ENCODE data around the gene SPTSSA.

The SPTSSA gene

GRCh38 chr14:34424488-34424887, 37.6 kb downstream of the SPTSSA start:
- H3K4me3 ChIP-seq (ENCODE audit: low read depth, low read length) = no peak overlapping the region

GRCh38 chr14:34423445-34423844, 38.6 kb downstream of the SPTSSA start:
- no peak overlapping the region for H3K4me3 ChIP-seq (ENCODE audit: low read depth, low read length)
- no peak for TF ChIP-seq CTCF (IDR thresholded peaks at IDR 0.05; ENCODE audit: low read depth, low read length)

More at GRCh38 chr14:34424488-34424887, 37.6 kb downstream of the SPTSSA start:
- TF ChIP-seq CTCF (IDR thresholded peaks at IDR 0.05; ENCODE audit: low read depth, low read length) = no peak

GRCh38 chr14:34420547-34421150, 41.4 kb downstream of the SPTSSA start:
- H3K4me3 ChIP-seq (ENCODE audit: low read depth, low read length) = no peak overlapping the region
- no peak for TF ChIP-seq CTCF (IDR thresholded peaks at IDR 0.05; ENCODE audit: low read depth, low read length)

- TF ChIP-seq CTCF (IDR thresholded peaks at IDR 0.05; ENCODE audit: low read depth, low read length) = no peak
Measured at GRCh38 chr14:34409721-34410120, 52.3 kb downstream of the SPTSSA start.

GRCh38 chr14:34407951-34408350, 54.1 kb downstream of the SPTSSA start:
- no peak for TF ChIP-seq CTCF (IDR thresholded peaks at IDR 0.05; ENCODE audit: low read depth, low read length)
- H3K4me3 ChIP-seq (ENCODE audit: low read depth, low read length) = no peak overlapping the region

More at GRCh38 chr14:34409721-34410120, 52.3 kb downstream of the SPTSSA start:
- H3K4me3 ChIP-seq (ENCODE audit: low read depth, low read length) = no peak overlapping the region

GRCh38 chr14:34404416-34404815, 57.6 kb downstream of the SPTSSA start:
- no peak overlapping the region for H3K4me3 ChIP-seq (ENCODE audit: low read depth, low read length)
- no peak for TF ChIP-seq CTCF (IDR thresholded peaks at IDR 0.05; ENCODE audit: low read depth, low read length)

- H3K4me3 ChIP-seq (ENCODE audit: low read depth, low read length) = no peak overlapping the region
- TF ChIP-seq CTCF (IDR thresholded peaks at IDR 0.05; ENCODE audit: low read depth, low read length) = no peak
Measured at GRCh38 chr14:34403646-34404045, 58.4 kb downstream of the SPTSSA start.

Data from WI38 (cell line).